Measurements from ENCODE around the gene POLR1E.

Gene POLR1E

GRCh38 chr9:37441776-37442370 lies 43.9 kb upstream of the POLR1E start:
- no peak overlapping the region for H3K27ac ChIP-seq

GRCh38 chr9:37442556-37442955 lies 43.2 kb upstream of the POLR1E start:
- H3K4me3 ChIP-seq (ENCODE audit: low read depth, low read length), result no peak overlapping the region
- no peak for DNase-seq
- H3K9me3 ChIP-seq (ENCODE audit: severe bottlenecking), result no peaks in the 10 kb centered on the region
- TF ChIP-seq CTCF (IDR thresholded peaks at IDR 0.05; ENCODE audit: low read depth, low read length), result no peak
- H3K27me3 ChIP-seq (ENCODE audit: insufficient read depth, low read depth, severe bottlenecking), result no peaks in the 10 kb centered on the region
- peaks cover 65% of the 10 kb centered on the region for H3K36me3 ChIP-seq
- no peak overlapping the region for H3K27ac ChIP-seq

More at GRCh38 chr9:37441776-37442370, 43.9 kb upstream of the POLR1E start:
- no peak for DNase-seq
- Histone ChIP-seq H3K36me3 (peaks cover 72% of the 10 kb centered on the region), H3K27me3 (ENCODE audit: insufficient read depth, low read depth, severe bottlenecking) (no peaks in the 10 kb centered on the region), H3K9me3 (ENCODE audit: severe bottlenecking) (no peaks in the 10 kb centered on the region), H3K4me3 (ENCODE audit: low read depth, low read length) (no peak overlapping the region)
- TF ChIP-seq CTCF (IDR thresholded peaks at IDR 0.05; ENCODE audit: low read depth, low read length), result no peak

GRCh38 chr9:37443566-37443965 lies 42.2 kb upstream of the POLR1E start:
- no peaks in the 10 kb centered on the region for H3K9me3 ChIP-seq (ENCODE audit: severe bottlenecking)
- H3K36me3 ChIP-seq, result peaks cover 55% of the 10 kb centered on the region
- H3K4me3 ChIP-seq (ENCODE audit: low read depth, low read length), result no peak overlapping the region
- DNase-seq, result no peak
- no peaks in the 10 kb centered on the region for H3K27me3 ChIP-seq (ENCODE audit: insufficient read depth, low read depth, severe bottlenecking)
- no peak overlapping the region for H3K27ac ChIP-seq
- no peak for TF ChIP-seq CTCF (IDR thresholded peaks at IDR 0.05; ENCODE audit: low read depth, low read length)

GRCh38 chr9:37444890-37445289 lies 40.9 kb upstream of the POLR1E start:
- H3K36me3 ChIP-seq, result peaks cover 53% of the 10 kb centered on the region
- no peaks in the 10 kb centered on the region for H3K9me3 ChIP-seq (ENCODE audit: severe bottlenecking)
- H3K4me3 ChIP-seq (ENCODE audit: low read depth, low read length), result no peak overlapping the region
- no peak for DNase-seq
- no peaks in the 10 kb centered on the region for H3K27me3 ChIP-seq (ENCODE audit: insufficient read depth, low read depth, severe bottlenecking)
- no peak overlapping the region for H3K27ac ChIP-seq
- no peak for TF ChIP-seq CTCF (IDR thresholded peaks at IDR 0.05; ENCODE audit: low read depth, low read length)

- no peaks in the 10 kb centered on the region for H3K9me3 ChIP-seq (ENCODE audit: severe bottlenecking)
- TF ChIP-seq CTCF (IDR thresholded peaks at IDR 0.05; ENCODE audit: low read depth, low read length), result no peak
- no peak overlapping the region for H3K27ac ChIP-seq
- no peak for DNase-seq
- peaks cover 49% of the 10 kb centered on the region for H3K36me3 ChIP-seq
- H3K4me3 ChIP-seq (ENCODE audit: low read depth, low read length), result no peak overlapping the region
- no peaks in the 10 kb centered on the region for H3K27me3 ChIP-seq (ENCODE audit: insufficient read depth, low read depth, severe bottlenecking)
Observed at GRCh38 chr9:37445832-37446231, 39.9 kb upstream of the POLR1E start.

GRCh38 chr9:37446401-37446800 lies 39.3 kb upstream of the POLR1E start:
- no peak for TF ChIP-seq CTCF (IDR thresholded peaks at IDR 0.05; ENCODE audit: low read depth, low read length)
- no peaks in the 10 kb centered on the region for H3K27me3 ChIP-seq (ENCODE audit: insufficient read depth, low read depth, severe bottlenecking)
- DNase-seq, result peak; percentile 38
- no peaks in the 10 kb centered on the region for H3K9me3 ChIP-seq (ENCODE audit: severe bottlenecking)
- peaks cover 46% of the 10 kb centered on the region for H3K36me3 ChIP-seq
- no peak overlapping the region for H3K4me3 ChIP-seq (ENCODE audit: low read depth, low read length)
- no peak overlapping the region for H3K27ac ChIP-seq
